Stimulated activated naive CD8-positive, alpha-beta T cell treated with anti-CD3 and anti-CD28 coated beads, Interleukin-15, amount 100 ng/mL, for 72 hours (primary cell): ENCODE measurements around the gene RPL35A.
A peak's percentile ranks its signal among the peaks of the same experiment; 100 is the strongest.
"Not testable (repeated sequence)": the region's sequence is repeated elsewhere in the genome, so short reads cannot be mapped to it uniquely, and the experiment has no call there.

Experiments used
- ATAC-seq: fragments of 150-1000 bp; cut with Tn5 transposase; 2 replicates; pipeline ENCODE4 v1.10.0; 2021; ENCODE audit warnings: mild to moderate bottlenecking, moderate library complexity
- DNase-seq, 2 donors: peaks; one replicate each; pipeline ENCODE4 v3.0.0; 2021 to 2022
- H3K27ac Mint-ChIP-seq, 2 donors: one replicate each; pipeline ENCODE4 v1.8.0; 2022; ENCODE audit warnings: mild to moderate bottlenecking in 2 of 2, mixed read lengths in 2 of 2, moderate library complexity in 2 of 2
- H3K27me3 Mint-ChIP-seq: one replicate; pipeline ENCODE4 v1.8.0; 2022; ENCODE audit warnings: mixed read lengths
- H3K4me1 Mint-ChIP-seq: one replicate; pipeline ENCODE4 v1.8.0; 2022; ENCODE audit warnings: mild to moderate bottlenecking, mixed read lengths
- H3K4me3 Mint-ChIP-seq, 2 donors: one replicate each; pipeline ENCODE4 v1.8.0; 2022; ENCODE audit warnings: mild to moderate bottlenecking in 2 of 2, mixed read lengths in 2 of 2, moderate library complexity in 1 of 2
- H3K9me3 Mint-ChIP-seq, 2 donors: one replicate each; pipeline ENCODE4 v1.8.0; 2022; ENCODE audit warnings: mixed read lengths in 2 of 2

Gene RPL35A

GRCh38 chr3:197940745-197941384 lies 9.1 kb upstream of the RPL35A start:
- DNase-seq (no peak), ATAC-seq (no peak)
- H3K4me1 Mint-ChIP-seq: peaks cover 6% of the 10 kb centered on the region
- no peak overlapping the region for H3K4me3 Mint-ChIP-seq
- H3K9me3 Mint-ChIP-seq: no peaks in the 10 kb centered on the region
- H3K27me3 Mint-ChIP-seq: no peaks in the 10 kb centered on the region
- no peak overlapping the region for H3K27ac Mint-ChIP-seq

DNA sequence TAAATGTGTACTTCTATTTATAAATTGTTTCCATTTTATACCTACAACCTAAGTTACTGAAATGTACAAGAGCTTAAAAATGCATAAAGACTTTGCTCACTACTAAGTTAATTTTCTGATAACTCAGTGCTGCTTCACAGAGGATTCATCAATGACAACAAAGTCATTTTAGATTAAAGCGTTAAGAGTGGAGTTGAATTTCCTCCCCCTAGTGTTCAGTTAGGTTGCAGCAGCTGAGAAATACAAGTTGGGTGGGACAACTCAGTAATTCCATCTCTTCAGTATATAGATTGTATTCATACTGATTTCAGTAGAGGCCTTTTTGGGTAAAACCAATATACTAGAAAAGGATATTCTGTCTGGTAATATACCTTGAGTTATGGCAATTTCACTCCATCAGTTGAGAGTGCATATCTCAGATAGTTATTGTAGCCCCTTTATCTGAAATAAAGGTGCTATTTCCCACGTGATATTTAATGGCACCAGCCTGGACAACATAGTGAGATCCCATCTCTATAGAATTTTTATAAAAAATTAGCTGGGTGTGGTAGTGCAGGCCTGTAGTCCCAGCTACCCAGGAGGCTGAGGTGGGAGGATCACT lies 6.9 kb upstream of the RPL35A start:
- no peak overlapping the region for H3K27ac Mint-ChIP-seq
- peaks cover 6% of the 10 kb centered on the region for H3K4me1 Mint-ChIP-seq
- H3K4me3 Mint-ChIP-seq: no peak overlapping the region
- DNase-seq: peak; percentile 28 to 29
- no peaks in the 10 kb centered on the region for H3K27me3 Mint-ChIP-seq
- ATAC-seq: peak; percentile 70
- H3K9me3 Mint-ChIP-seq: no peaks in the 10 kb centered on the region

DNA sequence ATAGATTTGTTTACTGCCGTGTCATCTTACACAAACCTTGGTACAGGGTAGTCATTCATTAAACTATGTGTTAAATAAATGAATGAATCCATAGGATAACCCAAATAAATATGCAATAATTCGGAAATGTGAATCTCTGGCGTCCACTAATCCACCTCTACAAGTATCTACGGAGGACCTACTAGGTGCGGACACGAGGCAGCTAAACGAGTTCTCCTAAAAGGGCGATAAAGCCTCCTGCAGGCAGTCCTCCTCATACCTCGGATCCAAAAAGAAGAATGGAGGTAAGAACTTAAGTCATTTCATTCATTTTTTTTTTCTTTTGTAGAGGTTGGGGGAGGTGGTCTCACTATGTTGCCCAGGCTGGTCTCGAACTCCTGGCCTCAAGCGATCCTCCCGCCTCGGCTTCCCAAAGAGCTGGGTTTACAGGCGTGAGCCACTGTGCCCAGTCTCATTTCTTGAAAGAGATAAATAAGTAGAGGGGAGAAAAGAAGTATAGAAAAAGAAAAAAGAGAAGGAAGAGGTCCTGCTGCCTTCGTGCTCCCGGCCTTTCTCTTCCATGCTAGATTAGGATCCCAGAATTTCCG lies 706 bp upstream of the RPL35A start:
- ATAC-seq: no peak
- DNase-seq: no peak
- peaks cover 48% of the 10 kb centered on the region for H3K4me1 Mint-ChIP-seq
- H3K27me3 Mint-ChIP-seq: no peaks in the 10 kb centered on the region
- peak overlapping the region; percentile 99 to 100 for H3K27ac Mint-ChIP-seq
- H3K9me3 Mint-ChIP-seq: no peaks in the 10 kb centered on the region
- H3K4me3 Mint-ChIP-seq: peak overlapping the region; percentile 96 to 97

GRCh38 chr3:197950677-197951061 lies 679 bp downstream of the RPL35A start:
- H3K9me3 Mint-ChIP-seq: no peaks in the 10 kb centered on the region
- H3K4me3 Mint-ChIP-seq: peak overlapping the region; percentile 96 to 97
- H3K4me1 Mint-ChIP-seq: peaks cover 60% of the 10 kb centered on the region
- DNase-seq: no peak
- peak overlapping the region; percentile 99 to 100 for H3K27ac Mint-ChIP-seq
- H3K27me3 Mint-ChIP-seq: no peaks in the 10 kb centered on the region
- no peak for ATAC-seq

GRCh38 chr3:197951392-197951990 lies 1.5 kb downstream of the RPL35A start:
- no peak for ATAC-seq
- peaks cover 63% of the 10 kb centered on the region for H3K4me1 Mint-ChIP-seq
- DNase-seq: no peak

GRCh38 chr3:197952440-197952839 lies 2.5 kb downstream of the RPL35A start:
- ATAC-seq (no peak), DNase-seq (no peak)
- no peaks in the 10 kb centered on the region for H3K27me3 Mint-ChIP-seq
- H3K9me3 Mint-ChIP-seq: no peaks in the 10 kb centered on the region
- H3K4me3 Mint-ChIP-seq: peak overlapping the region; percentile 79 to 80
- peak overlapping the region; percentile 63 to 80 for H3K27ac Mint-ChIP-seq
- H3K4me1 Mint-ChIP-seq: peaks cover 72% of the 10 kb centered on the region

More at GRCh38 chr3:197951392-197951990, 1.5 kb downstream of the RPL35A start:
- H3K9me3 Mint-ChIP-seq: no peaks in the 10 kb centered on the region
- peak overlapping the region; percentile 99 to 100 for H3K27ac Mint-ChIP-seq
- H3K4me3 Mint-ChIP-seq: peak overlapping the region; percentile 96 to 97
- H3K27me3 Mint-ChIP-seq: no peaks in the 10 kb centered on the region

DNA sequence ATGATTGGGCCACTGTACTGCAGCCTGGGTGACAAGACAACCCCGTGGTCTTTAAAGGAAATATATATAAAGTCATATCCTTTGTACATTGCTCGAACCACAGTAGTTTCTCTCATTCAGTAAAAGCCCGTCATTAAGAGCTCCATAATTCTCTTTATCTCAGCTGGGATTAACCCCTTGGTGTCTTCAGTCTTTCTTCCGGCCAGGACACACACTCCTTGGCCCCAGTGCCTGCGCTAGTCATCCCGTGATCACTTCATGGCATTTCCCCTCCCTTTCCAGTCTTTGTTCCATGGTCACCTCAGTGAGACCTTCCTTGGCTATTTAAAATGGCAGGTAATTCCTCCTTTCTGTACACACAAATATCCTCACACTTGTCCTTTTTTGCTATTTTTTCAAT lies 3.3 kb downstream of the RPL35A start:
- no peaks in the 10 kb centered on the region for H3K9me3 Mint-ChIP-seq
- ATAC-seq (no peak), DNase-seq (no peak)
- no peaks in the 10 kb centered on the region for H3K27me3 Mint-ChIP-seq
- H3K4me3 Mint-ChIP-seq: peak overlapping the region; percentile 79 to 80
- peaks cover 80% of the 10 kb centered on the region for H3K4me1 Mint-ChIP-seq
- H3K27ac Mint-ChIP-seq: peak overlapping the region; percentile 61 to 64

DNA sequence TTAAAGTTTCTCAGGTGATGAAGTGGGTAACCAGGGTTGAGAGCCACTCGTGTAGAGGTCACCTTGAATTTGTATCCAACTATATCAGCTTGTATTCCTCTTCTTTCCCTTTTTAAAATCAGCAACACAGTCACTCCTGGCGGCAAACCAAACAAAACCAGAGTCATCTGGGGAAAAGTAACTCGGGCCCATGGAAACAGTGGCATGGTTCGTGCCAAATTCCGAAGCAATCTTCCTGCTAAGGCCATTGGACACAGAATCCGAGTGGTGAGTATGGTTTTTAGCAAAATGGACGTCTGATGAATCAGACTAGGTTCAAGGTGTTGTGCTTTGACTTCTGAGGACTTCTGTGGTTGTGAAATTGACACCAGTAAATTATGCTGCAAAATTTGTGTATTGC lies 3.9 kb downstream of the RPL35A start:
- DNase-seq (no peak), ATAC-seq (no peak)
- no peaks in the 10 kb centered on the region for H3K9me3 Mint-ChIP-seq
- no peaks in the 10 kb centered on the region for H3K27me3 Mint-ChIP-seq
- peak overlapping the region in 1 of 2 donors; percentile 76 for H3K27ac Mint-ChIP-seq
- H3K4me3 Mint-ChIP-seq: peak overlapping the region; percentile 79 to 80
- H3K4me1 Mint-ChIP-seq: peaks cover 84% of the 10 kb centered on the region

- Mint-ChIP-seq H3K27me3 (no peaks in the 10 kb centered on the region), H3K27ac (no peak overlapping the region), H3K4me3 (no peak overlapping the region), H3K9me3 (no peaks in the 10 kb centered on the region), H3K4me1 (peaks cover 87% of the 10 kb centered on the region)
- ATAC-seq (no peak), DNase-seq (no peak)
Measured at GRCh38 chr3:197955892-197956477, 6.0 kb downstream of the RPL35A start.

DNA sequence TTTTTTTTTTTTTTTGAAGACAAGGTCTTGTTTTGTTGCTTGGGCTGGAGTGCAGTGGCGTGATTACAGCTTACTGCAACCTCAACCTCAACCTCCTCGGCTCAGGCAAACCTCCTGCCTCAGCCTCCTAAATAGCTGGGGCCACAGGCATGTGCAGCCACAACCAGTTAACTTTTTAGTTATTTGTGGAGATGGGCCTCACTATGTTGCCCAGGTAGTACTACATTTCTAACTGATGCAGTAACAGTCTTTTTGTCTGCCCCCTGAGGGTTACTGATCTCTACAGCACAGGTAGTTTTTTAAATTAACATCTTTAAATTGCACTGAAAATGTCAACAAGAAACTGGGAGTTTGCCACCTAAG lies 6.6 kb downstream of the RPL35A start:
- no peaks in the 10 kb centered on the region for H3K9me3 Mint-ChIP-seq
- peaks cover 87% of the 10 kb centered on the region for H3K4me1 Mint-ChIP-seq
- DNase-seq (no peak), ATAC-seq (no peak)
- no peaks in the 10 kb centered on the region for H3K27me3 Mint-ChIP-seq
- no peak overlapping the region for H3K27ac Mint-ChIP-seq
- no peak overlapping the region for H3K4me3 Mint-ChIP-seq

GRCh38 chr3:197957790-197958133 lies 7.8 kb downstream of the RPL35A start:
- DNase-seq: no peak
- no peak for ATAC-seq
- peaks cover 85% of the 10 kb centered on the region for H3K4me1 Mint-ChIP-seq

DNA sequence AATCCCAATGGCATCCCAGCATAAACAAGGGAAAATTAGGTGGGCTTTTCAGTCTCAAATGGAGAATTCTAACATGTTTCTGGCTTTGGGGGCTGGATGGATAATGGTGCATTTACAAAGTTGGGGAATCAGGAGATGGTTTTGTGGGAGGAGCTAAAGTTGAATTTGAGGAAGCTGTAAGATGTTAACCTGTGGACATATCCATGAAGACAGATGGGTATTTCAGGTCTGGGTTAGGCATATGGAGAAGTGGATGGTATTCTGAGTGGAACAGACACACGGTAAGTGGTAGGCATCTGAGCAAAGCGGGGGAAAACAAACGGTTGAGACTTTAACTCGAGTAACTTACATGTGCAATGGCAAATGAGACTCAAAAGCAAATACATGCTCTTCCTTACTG lies 8.4 kb downstream of the RPL35A start:
- Mint-ChIP-seq H3K4me1 (peaks cover 83% of the 10 kb centered on the region), H3K4me3 (peak overlapping the region; percentile 42 to 96), H3K27ac (no peak overlapping the region), H3K9me3 (no peaks in the 10 kb centered on the region), H3K27me3 (no peaks in the 10 kb centered on the region)
- DNase-seq: no peak
- ATAC-seq: no peak

More at GRCh38 chr3:197957790-197958133, 7.8 kb downstream of the RPL35A start:
- no peaks in the 10 kb centered on the region for H3K27me3 Mint-ChIP-seq
- H3K27ac Mint-ChIP-seq: no peak overlapping the region
- H3K9me3 Mint-ChIP-seq: no peaks in the 10 kb centered on the region
- H3K4me3 Mint-ChIP-seq: no peak overlapping the region

- Mint-ChIP-seq H3K4me1 (peaks cover 81% of the 10 kb centered on the region), H3K4me3 (peak overlapping the region; percentile 42 to 96)
- not testable (repeated sequence) for DNase-seq, ATAC-seq, H3K27me3 Mint-ChIP-seq, H3K9me3 Mint-ChIP-seq, H3K27ac Mint-ChIP-seq
Measured at GRCh38 chr3:197958848-197959247, 8.9 kb downstream of the RPL35A start.

DNA sequence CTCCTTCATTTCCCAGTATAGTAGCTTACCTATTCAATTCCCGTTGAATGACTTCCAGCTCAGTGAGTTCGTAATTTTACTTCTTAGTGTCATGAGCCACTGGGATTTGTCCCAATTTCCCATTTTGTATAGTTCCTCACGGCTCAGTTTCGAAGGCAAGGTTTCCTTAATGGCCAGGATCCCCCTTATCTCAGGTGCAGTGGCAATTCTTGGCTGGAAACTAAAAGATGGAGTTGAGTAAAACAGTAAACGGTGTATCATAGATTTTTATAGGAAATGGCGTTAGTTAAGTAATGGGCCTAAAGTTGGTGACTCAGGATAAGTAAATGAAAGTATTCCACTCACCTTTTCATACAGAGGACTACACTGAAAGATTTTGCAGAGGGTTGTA lies 9.5 kb downstream of the RPL35A start:
- no peak for DNase-seq
- ATAC-seq: peak; percentile 10
- Mint-ChIP-seq H3K27ac (peak overlapping the region; percentile 92 to 95), H3K9me3 (no peaks in the 10 kb centered on the region), H3K4me1 (peaks cover 75% of the 10 kb centered on the region), H3K4me3 (peak overlapping the region; percentile 86 to 96), H3K27me3 (no peaks in the 10 kb centered on the region)

DNA sequence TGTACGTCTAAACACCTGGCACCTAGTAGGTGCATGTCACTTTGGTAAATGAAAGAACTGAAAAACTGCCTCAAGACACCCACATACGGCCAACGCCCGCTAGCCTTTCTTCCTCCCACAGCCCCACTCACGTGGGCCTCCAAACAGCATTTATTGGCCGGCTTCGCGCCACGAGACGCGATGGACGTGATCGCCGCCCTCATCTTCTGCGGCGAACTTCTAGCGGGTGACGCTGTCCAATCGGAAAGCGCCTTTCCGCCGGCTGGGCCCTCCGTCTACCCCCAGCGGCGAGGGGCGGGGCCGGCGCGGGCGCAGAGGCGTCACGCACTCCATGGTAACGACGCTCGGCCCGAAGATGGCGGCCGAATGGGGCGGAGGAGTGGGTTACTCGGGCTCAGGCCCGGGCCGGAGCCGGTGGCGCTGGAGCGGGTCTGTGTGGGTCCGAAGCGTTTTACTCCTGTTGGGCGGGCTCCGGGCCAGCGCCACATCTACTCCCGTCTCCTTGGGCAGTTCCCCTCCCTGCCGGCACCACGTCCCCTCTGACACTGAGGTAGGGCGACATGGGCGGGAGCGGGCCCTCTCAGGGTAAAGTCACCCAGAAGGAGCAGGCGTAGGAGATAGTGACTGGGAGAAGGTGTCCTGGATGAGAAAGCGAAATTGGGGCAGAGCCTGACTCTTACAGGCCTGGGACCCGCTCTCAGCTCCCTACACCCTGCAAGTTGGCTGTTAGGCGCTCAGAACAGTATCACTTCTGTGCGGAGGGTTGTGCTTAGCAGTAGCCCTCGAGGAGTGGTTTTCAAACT lies 10.1 kb downstream of the RPL35A start, which contains the start of gene LMLN:
TSS of gene LMLN (plus strand) at position 327 of the 803 bp plus-strand sequence. CDS start at position 356, 29 bp downstream.
- H3K4me1 Mint-ChIP-seq: peaks cover 69% of the 10 kb centered on the region
- H3K4me3 Mint-ChIP-seq: peak within 1 kb of the TSS; percentile 86 to 96
- H3K27me3 Mint-ChIP-seq: no peaks in the 10 kb centered on the region
- ATAC-seq: peak; percentile 96
- H3K9me3 Mint-ChIP-seq: no peaks in the 10 kb centered on the region
- DNase-seq: peak; percentile 94 to 97
- H3K27ac Mint-ChIP-seq: peak within 1 kb of the TSS; percentile 92 to 95
